K562 (cell line): ENCODE results near the gene TSPOAP1. TPM values are rescaled to one million over a fixed set of nuclear protein-coding genes. Genes with fewer than 3 reads are reported as not detected.

Experiments
- DACH1 ChIP-seq: fragments of 450-650 bp; IDR thresholded peaks from 2 replicates; pipeline ENCODE4 v1.6.1; 2018; ENCODE audit not compliant: partially characterized antibody
- ESRRB ChIP-seq: fragments of 250-450 bp; sonication (Bioruptor Pico); IDR thresholded peaks from 2 replicates; pipeline ENCODE4 v1.5.0; 2020; ENCODE audit warnings: mild to moderate bottlenecking, moderate library complexity, borderline replicate concordance
- FOSL1 ChIP-seq: fragments of 200-800 bp; sonication (Bioruptor generic); conservative IDR thresholded peaks from 2 replicates; pipeline ENCODE4 v1.6.1; 2016; ENCODE audit warnings: missing genetic modification characterization, missing compliant biosample characterization
- HDAC1 ChIP-seq, 2 experiments: fragments of 450-650 bp; IDR thresholded peaks; 2 replicates each; pipeline ENCODE4 v1.6.1; 2016 to 2017; ENCODE audit warnings: inconsistent platforms in 1 of 2, mild to moderate bottlenecking in 1 of 2, moderate library complexity in 1 of 2
- MBD2 ChIP-seq: sonication (generic); IDR thresholded peaks from 2 replicates; pipeline ENCODE4 v1.6.1; 2016; ENCODE audit warnings: low read depth, borderline replicate concordance
- NEUROD1 ChIP-seq: fragments of 150-350 bp; IDR thresholded peaks from 2 replicates; pipeline ENCODE4 v1.6.1; 2014; ENCODE audit warnings: borderline replicate concordance, low read length, low read depth; ENCODE audit not compliant: partially characterized antibody
- NFIX ChIP-seq: fragments of 250-450 bp; sonication (Bioruptor Pico); IDR thresholded peaks from 2 replicates; pipeline ENCODE4 v1.4.0; 2020; ENCODE audit warnings: low read depth, mild to moderate bottlenecking, moderate library complexity
- NFXL1 ChIP-seq: fragments of 450-650 bp; formaldehyde crosslinking; IDR thresholded peaks from 2 replicates; pipeline ENCODE4 v1.4.0; 2021; ENCODE audit warnings: mild to moderate bottlenecking
- NR2C2 ChIP-seq, 2 experiments: fragments of 200-800 bp in 1 of 2; sonication (Bioruptor generic) in 1 of 2; sonication (generic) in 1 of 2; formaldehyde crosslinking in 1 of 2; IDR thresholded peaks; 2 replicates each; pipeline versions ENCODE4 v1.6.1 to v1.8.0; 2016 to 2022; ENCODE audit warnings: mild to moderate bottlenecking in 1 of 2, missing compliant biosample characterization in 1 of 2, missing genetic modification characterization in 1 of 2, missing genetic modification reagents in 1 of 2
- RCOR1 ChIP-seq, 2 experiments: IDR thresholded peaks; 2 replicates each; pipeline ENCODE4 v1.6.1; 2012; ENCODE audit warnings: low read depth in 2 of 2, low read length in 2 of 2, borderline replicate concordance in 1 of 2, improper control_type of control experiment in 1 of 2
- SMARCA5 ChIP-seq: fragments of 450-650 bp; IDR thresholded peaks from 2 replicates; pipeline ENCODE4 v1.6.1; 2016
- ZBTB1 ChIP-seq: sonication (generic); formaldehyde crosslinking; IDR thresholded peaks from 2 replicates; pipeline ENCODE4 v1.8.1; 2023; ENCODE audit warnings: missing genetic modification reagents, low read depth, mild to moderate bottlenecking, borderline replicate concordance
- ZNF75A ChIP-seq: fragments of 450-650 bp; formaldehyde crosslinking; IDR thresholded peaks from 2 replicates; pipeline ENCODE4 v1.4.0; 2020; ENCODE audit warnings: mild to moderate bottlenecking
- polyA plus RNA-seq, 8 experiments: library from polyadenylated mRNA; depleted of rRNA in 4 of 8; stranded (reverse) in 5 of 8; unstranded in 3 of 8; fragments of >200 nt; fragmentation: Nextera tagmentation in 2 of 8; fragmentation: Illumina TruSeq in 1 of 8; extraction: Ambion mirVana in 2 of 8; extraction: Trizol in 1 of 8; gene quantifications; 2 replicates each; pipeline versions ENCODE4 v1.2.1 to v1.2.3, GENCODE V29; 2011 to 2014; ENCODE audit warnings: inconsistent platforms in 1 of 8, missing spikeins in 1 of 8
- total RNA-seq, 7 experiments: library from RNA; depleted of rRNA in 6 of 7; stranded (reverse); fragments of >200 nt in 6 of 7; fragmentation: Illumina TruSeq in 2 of 7; extraction: Trizol in 2 of 7; gene quantifications; 2 replicates each; pipeline versions ENCODE4 v1.2.1 to v1.2.3, GENCODE V29; 2011 to 2021; ENCODE audit warnings: low replicate concordance in 1 of 7
- TF ChIP-seq, protein P1 (sequence below): fragments of 250-450 bp; sonication (Bioruptor Pico); IDR thresholded peaks from 2 replicates; pipeline ENCODE4 v1.8.0; 2022; ENCODE audit warnings: moderate library complexity, mild to moderate bottlenecking, inconsistent platforms
- TF ChIP-seq, protein P2 (sequence below): conservative IDR thresholded peaks from 2 replicates; pipeline ENCODE4 v1.6.1; 2011; ENCODE audit warnings: low read depth, mild to moderate bottlenecking, low read length; ENCODE audit not compliant: control insufficient read depth
- TF ChIP-seq, protein P3 (sequence below): fragments of 450-650 bp; IDR thresholded peaks from 2 replicates; pipeline ENCODE4 v1.6.1; 2014; ENCODE audit warnings: low read depth, mild to moderate bottlenecking, moderate library complexity, borderline replicate concordance
- TF ChIP-seq, protein P4 (sequence below): sonication (generic); formaldehyde crosslinking; IDR thresholded peaks from 2 replicates; pipeline ENCODE4 v1.8.1; 2023; ENCODE audit warnings: missing genetic modification reagents, mild to moderate bottlenecking, borderline replicate concordance

TSPOAP1 gene
- total and polyA plus RNA-seq, 9 of the 15 experiments (the other 6 are each of a cell fraction or from before 2014, with no cell fraction given) = 0.87 to 3.9 (median 1.8) TPM; not detected in 2

DNA sequence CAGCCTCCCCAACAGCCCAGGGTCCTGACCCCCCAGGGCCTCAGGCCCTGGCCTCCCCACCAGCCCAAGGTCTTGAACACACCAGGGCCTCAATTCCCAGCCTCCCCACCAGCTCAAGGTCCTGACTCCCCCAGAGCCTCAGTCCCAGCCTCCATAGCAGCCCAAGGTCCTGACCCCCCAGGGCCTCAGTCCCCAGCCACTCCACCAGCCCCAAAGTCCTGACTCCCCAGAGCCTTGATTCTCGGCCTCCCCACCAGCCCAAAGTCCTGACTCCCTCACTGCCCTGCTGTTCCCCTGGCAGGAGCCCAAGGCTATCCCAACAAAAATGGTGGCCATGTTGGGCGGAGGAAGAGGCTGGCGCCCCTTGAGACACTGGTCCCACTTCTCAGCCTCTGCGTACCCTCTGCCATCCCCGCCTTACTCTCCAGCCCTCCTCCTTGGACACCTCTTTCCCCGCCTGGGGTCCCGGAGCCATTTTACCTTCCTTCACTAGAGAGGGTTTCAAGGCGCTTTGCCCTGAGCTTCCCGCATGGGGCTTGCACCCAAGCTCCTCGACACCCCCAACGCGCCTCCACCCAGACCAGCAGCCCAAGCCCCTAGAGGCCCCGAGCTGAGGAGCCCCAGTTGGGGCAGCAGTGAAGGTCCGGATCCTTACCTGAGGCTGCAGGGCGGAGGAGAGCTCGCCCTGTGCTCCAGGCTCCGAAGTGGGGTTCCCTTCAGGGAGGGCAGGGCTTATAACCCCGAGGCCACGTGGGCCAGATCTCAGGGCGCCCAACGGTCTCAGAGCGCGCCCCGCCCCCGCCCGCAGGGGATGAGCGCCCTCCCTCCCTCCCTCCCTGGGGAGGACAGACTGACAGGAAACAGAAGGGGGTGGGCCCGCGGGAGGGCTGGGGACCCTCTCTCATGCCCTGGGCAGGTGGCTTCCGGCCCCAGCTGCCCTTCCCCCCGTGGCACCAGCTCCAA, 3.5 kb upstream of the TSPOAP1 start (continued):
- TF ChIP-seq, protein P1, sequence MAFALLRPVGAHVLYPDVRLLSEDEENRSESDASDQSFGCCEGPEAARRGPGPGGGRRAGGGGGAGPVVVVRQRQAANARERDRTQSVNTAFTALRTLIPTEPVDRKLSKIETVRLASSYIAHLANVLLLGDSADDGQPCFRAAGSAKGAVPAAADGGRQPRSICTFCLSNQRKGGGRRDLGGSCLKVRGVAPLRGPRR = peak; percentile 85; the same call in 1 of the 2 replicates
- 0 out of 2 replicates have a peak, but pooled peaks have one; percentile 32 for TF ChIP-seq ZBTB1 (CRISPR knock-in tag)
- TF ChIP-seq NFIX (CRISPR knock-in tag) = no peak
- peak in 1 of 2 experiments; percentile 8; a peak in 1 of 4 replicates for TF ChIP-seq RCOR1 (IDR thresholded peaks at IDR 0.05; ENCODE audit: borderline replicate concordance in 1 of 2, low read depth in 2 of 2, low read length in 2 of 2)
- peak; percentile 92 for TF ChIP-seq MBD2
- peak; percentile 59; the same call in 1 of the 2 replicates for TF ChIP-seq SMARCA5
- peak; percentile 53 to 77; a peak in 3 of 4 replicates for TF ChIP-seq HDAC1 (IDR thresholded peaks at IDR 0.05)
- 0 out of 2 replicates have a peak, but pooled peaks have one; percentile 17 for TF ChIP-seq ZNF75A (CRISPR knock-in tag)
- TF ChIP-seq, protein P2, sequence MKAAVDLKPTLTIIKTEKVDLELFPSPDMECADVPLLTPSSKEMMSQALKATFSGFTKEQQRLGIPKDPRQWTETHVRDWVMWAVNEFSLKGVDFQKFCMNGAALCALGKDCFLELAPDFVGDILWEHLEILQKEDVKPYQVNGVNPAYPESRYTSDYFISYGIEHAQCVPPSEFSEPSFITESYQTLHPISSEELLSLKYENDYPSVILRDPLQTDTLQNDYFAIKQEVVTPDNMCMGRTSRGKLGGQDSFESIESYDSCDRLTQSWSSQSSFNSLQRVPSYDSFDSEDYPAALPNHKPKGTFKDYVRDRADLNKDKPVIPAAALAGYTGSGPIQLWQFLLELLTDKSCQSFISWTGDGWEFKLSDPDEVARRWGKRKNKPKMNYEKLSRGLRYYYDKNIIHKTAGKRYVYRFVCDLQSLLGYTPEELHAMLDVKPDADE = peak; percentile 83
- TF ChIP-seq NR2C2 (CRISPR knock-in tag; IDR thresholded peaks at IDR 0.05) = peak; percentile 35
- TF ChIP-seq NR2C2 (tag; IDR thresholded peaks at IDR 0.05) = peak; percentile 29; the same call in 1 of the 2 replicates
- no peak for TF ChIP-seq DACH1
- no peak for TF ChIP-seq FOSL1 (tag)
- TF ChIP-seq ESRRB (CRISPR knock-in tag) = no peak; the same call in 1 of the 2 replicates
- TF ChIP-seq NFXL1 (CRISPR knock-in tag) = peak; percentile 2; the same call in 1 of the 2 replicates
- TF ChIP-seq, protein P3, sequence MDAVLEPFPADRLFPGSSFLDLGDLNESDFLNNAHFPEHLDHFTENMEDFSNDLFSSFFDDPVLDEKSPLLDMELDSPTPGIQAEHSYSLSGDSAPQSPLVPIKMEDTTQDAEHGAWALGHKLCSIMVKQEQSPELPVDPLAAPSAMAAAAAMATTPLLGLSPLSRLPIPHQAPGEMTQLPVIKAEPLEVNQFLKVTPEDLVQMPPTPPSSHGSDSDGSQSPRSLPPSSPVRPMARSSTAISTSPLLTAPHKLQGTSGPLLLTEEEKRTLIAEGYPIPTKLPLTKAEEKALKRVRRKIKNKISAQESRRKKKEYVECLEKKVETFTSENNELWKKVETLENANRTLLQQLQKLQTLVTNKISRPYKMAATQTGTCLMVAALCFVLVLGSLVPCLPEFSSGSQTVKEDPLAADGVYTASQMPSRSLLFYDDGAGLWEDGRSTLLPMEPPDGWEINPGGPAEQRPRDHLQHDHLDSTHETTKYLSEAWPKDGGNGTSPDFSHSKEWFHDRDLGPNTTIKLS = peak; percentile 29; the same call in 1 of the 2 replicates
- TF ChIP-seq, protein P4, sequence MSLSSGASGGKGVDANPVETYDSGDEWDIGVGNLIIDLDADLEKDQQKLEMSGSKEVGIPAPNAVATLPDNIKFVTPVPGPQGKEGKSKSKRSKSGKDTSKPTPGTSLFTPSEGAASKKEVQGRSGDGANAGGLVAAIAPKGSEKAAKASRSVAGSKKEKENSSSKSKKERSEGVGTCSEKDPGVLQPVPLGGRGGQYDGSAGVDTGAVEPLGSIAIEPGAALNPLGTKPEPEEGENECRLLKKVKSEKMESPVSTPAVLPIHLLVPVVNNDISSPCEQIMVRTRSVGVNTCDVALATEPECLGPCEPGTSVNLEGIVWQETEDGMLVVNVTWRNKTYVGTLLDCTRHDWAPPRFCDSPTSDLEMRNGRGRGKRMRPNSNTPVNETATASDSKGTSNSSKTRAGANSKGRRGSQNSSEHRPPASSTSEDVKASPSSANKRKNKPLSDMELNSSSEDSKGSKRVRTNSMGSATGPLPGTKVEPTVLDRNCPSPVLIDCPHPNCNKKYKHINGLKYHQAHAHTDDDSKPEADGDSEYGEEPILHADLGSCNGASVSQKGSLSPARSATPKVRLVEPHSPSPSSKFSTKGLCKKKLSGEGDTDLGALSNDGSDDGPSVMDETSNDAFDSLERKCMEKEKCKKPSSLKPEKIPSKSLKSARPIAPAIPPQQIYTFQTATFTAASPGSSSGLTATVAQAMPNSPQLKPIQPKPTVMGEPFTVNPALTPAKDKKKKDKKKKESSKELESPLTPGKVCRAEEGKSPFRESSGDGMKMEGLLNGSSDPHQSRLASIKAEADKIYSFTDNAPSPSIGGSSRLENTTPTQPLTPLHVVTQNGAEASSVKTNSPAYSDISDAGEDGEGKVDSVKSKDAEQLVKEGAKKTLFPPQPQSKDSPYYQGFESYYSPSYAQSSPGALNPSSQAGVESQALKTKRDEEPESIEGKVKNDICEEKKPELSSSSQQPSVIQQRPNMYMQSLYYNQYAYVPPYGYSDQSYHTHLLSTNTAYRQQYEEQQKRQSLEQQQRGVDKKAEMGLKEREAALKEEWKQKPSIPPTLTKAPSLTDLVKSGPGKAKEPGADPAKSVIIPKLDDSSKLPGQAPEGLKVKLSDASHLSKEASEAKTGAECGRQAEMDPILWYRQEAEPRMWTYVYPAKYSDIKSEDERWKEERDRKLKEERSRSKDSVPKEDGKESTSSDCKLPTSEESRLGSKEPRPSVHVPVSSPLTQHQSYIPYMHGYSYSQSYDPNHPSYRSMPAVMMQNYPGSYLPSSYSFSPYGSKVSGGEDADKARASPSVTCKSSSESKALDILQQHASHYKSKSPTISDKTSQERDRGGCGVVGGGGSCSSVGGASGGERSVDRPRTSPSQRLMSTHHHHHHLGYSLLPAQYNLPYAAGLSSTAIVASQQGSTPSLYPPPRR (CRISPR knock-in tag) = no peak; the same call in 1 of the 2 replicates
- peak; percentile 73 for TF ChIP-seq NEUROD1
